BE2C (cell line): ENCODE measurements around the gene KIFBP. TPM values are rescaled to one million over a fixed set of nuclear protein-coding genes. Genes with fewer than 3 reads are reported as not detected.
A peak's percentile ranks its signal among the peaks of the same experiment; 100 is the strongest.
"Not testable (repeated sequence)": the region's sequence is repeated elsewhere in the genome, so short reads cannot be mapped to it uniquely, and the experiment has no call there.

Experiments
- DNase-seq: peaks from one replicate; pipeline ENCODE4 v3.0.0-alpha.2; 2020
- H3K27me3 ChIP-seq: fragments of 250-450 bp; sonication (Bioruptor Pico); 2 replicates; pipeline ENCODE4 v1.5.1; 2020; ENCODE audit warnings: mild to moderate bottlenecking
- H3K36me3 ChIP-seq: fragments of 250-450 bp; sonication (Bioruptor Pico); 2 replicates; pipeline ENCODE4 v1.5.1; 2020; ENCODE audit warnings: mild to moderate bottlenecking
- H3K4me1 ChIP-seq: fragments of 250-450 bp; sonication (Bioruptor Pico); 2 replicates; pipeline ENCODE4 v1.5.1; 2020
- H3K4me3 ChIP-seq: 2 replicates; pipeline ENCODE4 v1.5.1; 2011; ENCODE audit warnings: low read depth, low read length
- H3K9me3 ChIP-seq: fragments of 250-450 bp; sonication (Bioruptor Pico); 2 replicates; pipeline ENCODE4 v1.5.1; 2020
- polyA plus RNA-seq: library from polyadenylated mRNA; unstranded; fragments of >200 nt; gene quantifications from one replicate; pipeline ENCODE4 v1.2.1, GENCODE V29; 2012; ENCODE audit warnings: low read depth, missing spikeins; ENCODE audit not compliant: insufficient read length, insufficient read depth
- TF ChIP-seq, protein P1 (sequence below): IDR thresholded peaks from 2 replicates; pipeline ENCODE4 v1.5.1; 2012; ENCODE audit warnings: mild to moderate bottlenecking, low read depth, low read length

The KIFBP gene, protein sequence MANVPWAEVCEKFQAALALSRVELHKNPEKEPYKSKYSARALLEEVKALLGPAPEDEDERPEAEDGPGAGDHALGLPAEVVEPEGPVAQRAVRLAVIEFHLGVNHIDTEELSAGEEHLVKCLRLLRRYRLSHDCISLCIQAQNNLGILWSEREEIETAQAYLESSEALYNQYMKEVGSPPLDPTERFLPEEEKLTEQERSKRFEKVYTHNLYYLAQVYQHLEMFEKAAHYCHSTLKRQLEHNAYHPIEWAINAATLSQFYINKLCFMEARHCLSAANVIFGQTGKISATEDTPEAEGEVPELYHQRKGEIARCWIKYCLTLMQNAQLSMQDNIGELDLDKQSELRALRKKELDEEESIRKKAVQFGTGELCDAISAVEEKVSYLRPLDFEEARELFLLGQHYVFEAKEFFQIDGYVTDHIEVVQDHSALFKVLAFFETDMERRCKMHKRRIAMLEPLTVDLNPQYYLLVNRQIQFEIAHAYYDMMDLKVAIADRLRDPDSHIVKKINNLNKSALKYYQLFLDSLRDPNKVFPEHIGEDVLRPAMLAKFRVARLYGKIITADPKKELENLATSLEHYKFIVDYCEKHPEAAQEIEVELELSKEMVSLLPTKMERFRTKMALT
- 14.1 TPM for polyA plus RNA-seq

DNA sequence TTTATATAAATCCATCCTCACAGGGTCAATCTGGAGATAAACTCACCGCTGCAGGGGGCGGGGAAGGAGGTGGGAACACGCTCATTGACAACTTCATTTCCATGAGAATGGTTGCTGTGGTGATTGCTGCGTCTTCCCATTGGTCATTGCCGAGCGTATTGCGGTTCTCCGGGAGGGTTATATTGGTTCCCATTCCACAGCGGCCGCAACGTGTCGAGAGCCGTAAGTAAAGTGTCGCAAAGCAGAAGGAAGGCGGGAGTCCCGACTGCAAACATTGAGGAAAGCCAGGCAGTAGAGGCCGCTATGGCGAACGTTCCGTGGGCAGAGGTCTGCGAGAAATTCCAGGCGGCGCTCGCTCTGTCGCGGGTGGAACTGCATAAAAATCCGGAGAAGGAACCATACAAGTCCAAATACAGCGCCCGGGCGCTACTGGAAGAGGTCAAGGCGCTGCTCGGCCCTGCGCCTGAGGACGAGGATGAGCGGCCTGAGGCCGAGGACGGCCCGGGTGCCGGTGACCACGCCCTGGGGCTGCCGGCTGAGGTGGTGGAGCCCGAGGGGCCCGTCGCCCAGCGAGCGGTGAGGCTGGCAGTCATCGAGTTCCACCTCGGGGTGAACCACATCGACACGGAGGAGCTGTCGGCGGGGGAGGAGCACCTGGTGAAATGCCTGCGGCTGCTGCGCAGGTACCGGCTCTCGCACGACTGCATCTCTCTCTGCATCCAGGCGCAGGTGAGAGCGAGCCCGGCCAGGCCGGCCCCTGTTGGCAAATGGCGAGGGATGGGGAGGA is at the start of gene KIFBP:
Gene KIFBP (plus strand): TSS at position 274 of the 787 bp plus-strand sequence. CDS start 30 bp downstream, at position 304.
- peak; percentile 91 for DNase-seq
- H3K36me3 ChIP-seq, result peaks cover 14% of the 10 kb centered on the region
- H3K4me3 ChIP-seq, result peak within 1 kb of the TSS; percentile 95
- TF ChIP-seq, protein P1, sequence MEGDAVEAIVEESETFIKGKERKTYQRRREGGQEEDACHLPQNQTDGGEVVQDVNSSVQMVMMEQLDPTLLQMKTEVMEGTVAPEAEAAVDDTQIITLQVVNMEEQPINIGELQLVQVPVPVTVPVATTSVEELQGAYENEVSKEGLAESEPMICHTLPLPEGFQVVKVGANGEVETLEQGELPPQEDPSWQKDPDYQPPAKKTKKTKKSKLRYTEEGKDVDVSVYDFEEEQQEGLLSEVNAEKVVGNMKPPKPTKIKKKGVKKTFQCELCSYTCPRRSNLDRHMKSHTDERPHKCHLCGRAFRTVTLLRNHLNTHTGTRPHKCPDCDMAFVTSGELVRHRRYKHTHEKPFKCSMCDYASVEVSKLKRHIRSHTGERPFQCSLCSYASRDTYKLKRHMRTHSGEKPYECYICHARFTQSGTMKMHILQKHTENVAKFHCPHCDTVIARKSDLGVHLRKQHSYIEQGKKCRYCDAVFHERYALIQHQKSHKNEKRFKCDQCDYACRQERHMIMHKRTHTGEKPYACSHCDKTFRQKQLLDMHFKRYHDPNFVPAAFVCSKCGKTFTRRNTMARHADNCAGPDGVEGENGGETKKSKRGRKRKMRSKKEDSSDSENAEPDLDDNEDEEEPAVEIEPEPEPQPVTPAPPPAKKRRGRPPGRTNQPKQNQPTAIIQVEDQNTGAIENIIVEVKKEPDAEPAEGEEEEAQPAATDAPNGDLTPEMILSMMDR, result peak; percentile 40
- no peaks in the 10 kb centered on the region for H3K4me1 ChIP-seq
- H3K9me3 ChIP-seq, result no peaks in the 10 kb centered on the region
- no peaks in the 10 kb centered on the region for H3K27me3 ChIP-seq

DNA sequence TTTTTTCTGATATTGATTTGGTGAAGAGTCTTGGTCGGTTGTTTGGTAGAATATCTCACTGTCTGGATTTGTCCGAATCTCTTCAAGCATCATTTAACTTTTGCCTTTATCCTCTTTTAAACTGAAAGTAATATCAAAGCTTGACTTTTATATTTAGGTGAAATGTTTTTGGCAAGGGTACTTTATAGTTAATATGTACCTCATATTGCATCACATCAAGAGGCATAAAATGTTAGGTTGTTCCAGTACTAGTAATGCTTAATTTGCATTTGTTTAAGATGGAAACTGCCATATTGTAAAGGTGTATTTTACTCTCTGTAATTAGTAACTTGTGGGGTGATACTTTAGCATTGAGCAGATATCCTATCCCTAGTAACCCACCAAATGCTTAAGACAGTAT is 49.7 kb upstream of the KIFBP start:
- peaks cover 47% of the 10 kb centered on the region for H3K36me3 ChIP-seq

DNA sequence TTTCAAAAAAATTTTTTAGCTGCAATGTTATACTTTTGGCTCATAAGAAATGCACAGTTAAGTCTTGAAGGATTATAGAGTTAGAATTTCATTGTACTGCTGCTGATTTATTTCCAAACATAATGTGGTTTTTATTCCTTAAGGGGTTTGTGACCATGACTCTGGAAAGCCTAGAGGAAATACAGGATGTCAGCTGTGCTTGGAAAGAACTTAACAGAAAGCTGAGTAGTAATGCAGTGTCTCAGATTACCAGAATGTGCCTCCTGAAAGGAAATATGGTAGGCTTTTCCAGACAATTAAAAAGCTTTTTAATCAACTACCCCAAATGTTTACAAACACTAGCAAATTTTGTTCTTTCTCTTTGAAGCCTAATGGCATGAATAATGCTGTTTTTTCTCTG is 47.7 kb upstream of the KIFBP start:
- peaks cover 41% of the 10 kb centered on the region for H3K36me3 ChIP-seq
- not testable (repeated sequence) for DNase-seq, H3K4me1 ChIP-seq, H3K9me3 ChIP-seq, H3K27me3 ChIP-seq, H3K4me3 ChIP-seq

More for the DNA sequence above, 49.7 kb upstream of the KIFBP start:
- Histone ChIP-seq H3K4me3 (no peak overlapping the region), H3K27me3 (no peaks in the 10 kb centered on the region), H3K9me3 (no peaks in the 10 kb centered on the region), H3K4me1 (no peaks in the 10 kb centered on the region)
- DNase-seq, result no peak
- TF ChIP-seq, protein P1, result no peak

DNA sequence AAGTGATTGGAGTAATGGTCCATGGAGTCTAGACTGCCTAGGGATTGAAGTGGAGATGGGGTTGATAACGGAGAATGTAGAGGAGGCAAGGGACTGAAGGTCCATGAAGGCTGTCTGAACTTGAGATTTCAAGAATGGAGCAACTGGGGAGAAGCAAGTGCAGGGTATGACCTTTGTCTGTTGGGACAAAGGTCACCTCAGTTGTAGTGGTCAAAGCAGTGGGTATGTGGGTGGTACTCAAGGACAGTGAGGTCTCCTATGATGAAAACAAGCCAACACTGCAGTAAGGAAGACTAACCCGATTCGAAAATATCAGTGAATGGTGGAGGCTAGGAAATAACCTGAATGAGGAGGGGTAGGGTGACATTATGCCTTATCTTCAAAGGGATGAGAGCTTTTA is 38.0 kb upstream of the KIFBP start:
- no peak for DNase-seq

DNA sequence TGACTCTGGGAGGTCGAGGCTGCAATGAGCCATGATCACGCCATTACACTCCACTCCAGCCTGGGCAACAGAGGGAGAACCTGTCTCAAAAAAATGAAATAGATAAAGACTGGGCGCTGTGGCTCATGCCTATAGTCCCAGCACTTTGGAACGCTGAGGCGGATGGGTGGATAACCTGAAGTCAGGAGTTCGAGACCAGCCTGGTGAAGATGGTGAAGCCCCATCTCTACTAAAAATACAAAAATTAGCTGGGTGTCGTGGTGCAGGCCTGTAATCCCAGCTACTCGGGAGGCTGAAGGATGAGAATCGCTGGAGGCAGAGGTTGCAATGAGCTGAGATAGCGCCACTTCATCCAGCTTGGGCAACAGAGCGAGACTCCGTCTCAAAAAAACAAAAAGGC is 33.7 kb upstream of the KIFBP start:
- H3K4me1 ChIP-seq, result no peaks in the 10 kb centered on the region
- DNase-seq, result no peak
- H3K27me3 ChIP-seq, result no peaks in the 10 kb centered on the region
- H3K4me3 ChIP-seq, result peak overlapping the region; percentile 96
- H3K36me3 ChIP-seq, result peaks cover 30% of the 10 kb centered on the region
- H3K9me3 ChIP-seq, result no peaks in the 10 kb centered on the region
- TF ChIP-seq, protein P1, result no peak

More for the DNA sequence above, 38.0 kb upstream of the KIFBP start:
- H3K27me3 ChIP-seq, result no peaks in the 10 kb centered on the region
- H3K36me3 ChIP-seq, result peaks cover 25% of the 10 kb centered on the region
- TF ChIP-seq, protein P1, result no peak
- H3K4me1 ChIP-seq, result no peaks in the 10 kb centered on the region
- no peaks in the 10 kb centered on the region for H3K9me3 ChIP-seq
- H3K4me3 ChIP-seq, result no peak overlapping the region

DNA sequence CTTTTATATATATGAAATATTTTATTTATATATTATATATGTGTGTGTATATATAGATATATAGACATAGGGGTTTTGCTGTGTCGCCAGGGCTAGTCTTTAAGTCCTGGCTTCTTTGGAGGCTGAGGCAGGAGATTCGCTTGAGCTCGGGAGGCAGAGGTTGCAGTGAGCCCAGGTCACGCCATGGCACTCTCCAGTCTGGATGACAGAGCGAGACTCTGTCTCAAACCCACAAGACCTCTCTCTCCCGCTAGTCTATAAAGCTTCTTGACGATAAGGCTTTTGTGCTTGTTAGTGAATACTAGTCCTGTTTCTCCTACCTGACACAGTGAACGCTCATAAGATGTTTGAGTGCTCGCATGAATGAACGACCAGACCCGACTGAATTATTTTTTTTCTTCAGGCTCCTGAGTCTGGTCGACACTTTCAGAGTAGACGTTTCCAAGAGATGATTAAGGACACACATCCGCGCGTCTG is 33.2 kb upstream of the KIFBP start:
- H3K36me3 ChIP-seq, result peaks cover 33% of the 10 kb centered on the region
- H3K4me1 ChIP-seq, result no peaks in the 10 kb centered on the region
- TF ChIP-seq, protein P1, result no peak
- no peaks in the 10 kb centered on the region for H3K9me3 ChIP-seq
- peak; percentile 23 for DNase-seq
- H3K4me3 ChIP-seq, result peak overlapping the region; percentile 96
- H3K27me3 ChIP-seq, result no peaks in the 10 kb centered on the region
